Neural progenitor cell (in vitro differentiated cells): ENCODE data around the gene PPP2R2C. TPM values are rescaled to one million over a fixed set of nuclear protein-coding genes. Genes with fewer than 3 reads are reported as not detected.

Experiments
- DNase-seq: peaks from one replicate; pipeline ENCODE4 v3.0.0-alpha.2; 2016; ENCODE audit warnings: low spot score
- H2AFZ ChIP-seq: fragments of 200-600 bp; sonication (generic); replicated peaks from 2 replicates; pipeline ENCODE4 v1.6.1; 2016; ENCODE audit warnings: antibody characterized with exemption
- H3F3A ChIP-seq: fragments of 200-600 bp; sonication (generic); 2 replicates; pipeline ENCODE4 v1.6.1; 2016; ENCODE audit warnings: antibody characterized with exemption, low read depth
- H3K27ac ChIP-seq: fragments of 200-600 bp; sonication (generic); 2 replicates; pipeline ENCODE4 v1.5.1; 2016; ENCODE audit warnings: mild to moderate bottlenecking
- H3K27me3 ChIP-seq: fragments of 200-600 bp; sonication (generic); 2 replicates; pipeline ENCODE4 v1.6.1; 2016; ENCODE audit warnings: mild to moderate bottlenecking, moderate library complexity
- H3K36me3 ChIP-seq: fragments of 200-600 bp; sonication (generic); 2 replicates; pipeline ENCODE4 v1.5.1; 2016
- H3K4me1 ChIP-seq: fragments of 200-600 bp; sonication (generic); 2 replicates; pipeline ENCODE4 v1.6.1; 2016; ENCODE audit warnings: mixed run types
- H3K4me2 ChIP-seq: fragments of 200-600 bp; sonication (generic); 2 replicates; pipeline ENCODE4 v1.6.1; 2016
- H3K4me3 ChIP-seq: fragments of 200-600 bp; sonication (generic); 2 replicates; pipeline ENCODE4 v1.5.1; 2016
- H3K79me2 ChIP-seq: fragments of 200-600 bp; sonication (generic); 2 replicates; pipeline ENCODE4 v1.6.1; 2016; ENCODE audit warnings: low read depth
- H3K9ac ChIP-seq: fragments of 200-600 bp; sonication (generic); 2 replicates; pipeline ENCODE4 v1.6.1; 2016
- H3K9me3 ChIP-seq: fragments of 200-600 bp; sonication (generic); 2 replicates; pipeline ENCODE4 v1.5.1; 2016; ENCODE audit warnings: low read depth
- H4K20me1 ChIP-seq: fragments of 200-600 bp; sonication (generic); 2 replicates; pipeline ENCODE4 v1.6.1; 2016; ENCODE audit warnings: low read depth
- H3K27ac Mint-ChIP-seq: 3 replicates; pipeline ENCODE4 v1.8.0; 2021; ENCODE audit warnings: mixed read lengths
- H3K27me3 Mint-ChIP-seq: 2 replicates; pipeline ENCODE4 v1.8.0; 2022; ENCODE audit warnings: low read depth, mild to moderate bottlenecking, inconsistent platforms, moderate library complexity, mixed read lengths; ENCODE audit not compliant: insufficient read depth
- H3K36me3 Mint-ChIP-seq: 3 replicates; pipeline ENCODE4 v1.8.0; 2021; ENCODE audit warnings: mixed read lengths
- H3K4me1 Mint-ChIP-seq: 3 replicates; pipeline ENCODE4 v1.8.0; 2021; ENCODE audit warnings: mixed read lengths
- H3K4me3 Mint-ChIP-seq: 3 replicates; pipeline ENCODE4 v1.8.0; 2021; ENCODE audit warnings: mild to moderate bottlenecking, moderate library complexity, mixed read lengths
- H3K9me3 Mint-ChIP-seq: 3 replicates; pipeline ENCODE4 v1.8.0; 2020; ENCODE audit warnings: mixed read lengths
- CTCF ChIP-seq: fragments of 200-600 bp; sonication (generic); IDR thresholded peaks from 2 replicates; pipeline ENCODE4 v1.5.1; 2017; ENCODE audit warnings: antibody characterized with exemption, mild to moderate bottlenecking
- EZH2 ChIP-seq: fragments of 200-600 bp; sonication (generic); IDR thresholded peaks from 2 replicates; pipeline ENCODE4 v1.6.1; 2017; ENCODE audit warnings: antibody characterized with exemption, mild to moderate bottlenecking, moderate library complexity
- EZH2phosphoT487 ChIP-seq: fragments of 200-600 bp; sonication (generic); IDR thresholded peaks from 2 replicates; pipeline ENCODE4 v1.6.1; 2017; ENCODE audit warnings: antibody characterized with exemption
- total RNA-seq: library from RNA; depleted of rRNA; stranded (reverse); fragments of >200 nt; gene quantifications from 2 replicates; pipeline ENCODE4 v1.2.3, GENCODE V29; 2015; ENCODE audit warnings: low replicate concordance

The PPP2R2C gene
- total RNA-seq, 1 donor from 2014 or later: 3.5 TPM

GRCh38 chr4:6422105-6422504 lies 50.3 kb downstream of the PPP2R2C start:
- Mint-ChIP-seq H3K9me3 (no peaks in the 10 kb centered on the region), H3K27me3 (peaks cover 15% of the 10 kb centered on the region), H3K4me3 (no peak overlapping the region), H3K4me1 (no peaks in the 10 kb centered on the region), H3K36me3 (no peaks in the 10 kb centered on the region), H3K27ac (no peak overlapping the region)
- no peak overlapping the region for H3K4me2 ChIP-seq
- H3F3A ChIP-seq: no peaks in the 10 kb centered on the region
- DNase-seq: no peak
- no peaks in the 10 kb centered on the region for H3K9me3 ChIP-seq
- no peaks in the 10 kb centered on the region for H3K36me3 ChIP-seq
- no peak overlapping the region for H2AFZ ChIP-seq
- H3K79me2 ChIP-seq: no peaks in the 10 kb centered on the region
- no peaks in the 10 kb centered on the region for H4K20me1 ChIP-seq
- H3K27ac ChIP-seq: no peak overlapping the region
- no peaks in the 10 kb centered on the region for H3K27me3 ChIP-seq
- peaks cover under 1% of the 10 kb centered on the region for H3K4me1 ChIP-seq
- no peak overlapping the region for H3K4me3 ChIP-seq
- H3K9ac ChIP-seq: no peak overlapping the region
- no peak for TF ChIP-seq EZH2
- no peak for TF ChIP-seq CTCF
- TF ChIP-seq EZH2phosphoT487: no peak

GRCh38 chr4:6421397-6421796 lies 51.0 kb downstream of the PPP2R2C start:
- Histone ChIP-seq H3K9me3 (no peaks in the 10 kb centered on the region), H3K4me1 (peaks cover 7% of the 10 kb centered on the region), H4K20me1 (no peaks in the 10 kb centered on the region), H3F3A (no peaks in the 10 kb centered on the region), H3K9ac (no peak overlapping the region), H2AFZ (no peak overlapping the region), H3K4me3 (no peak overlapping the region), H3K79me2 (no peaks in the 10 kb centered on the region), H3K4me2 (no peak overlapping the region), H3K27me3 (no peaks in the 10 kb centered on the region), H3K36me3 (no peaks in the 10 kb centered on the region), H3K27ac (no peak overlapping the region)
- Mint-ChIP-seq H3K9me3 (no peaks in the 10 kb centered on the region), H3K27ac (no peak overlapping the region), H3K4me3 (no peak overlapping the region), H3K27me3 (peaks cover 15% of the 10 kb centered on the region), H3K36me3 (no peaks in the 10 kb centered on the region), H3K4me1 (no peaks in the 10 kb centered on the region)
- DNase-seq: no peak
- TF ChIP-seq CTCF: no peak
- no peak for TF ChIP-seq EZH2

GRCh38 chr4:6420972-6421371 lies 51.4 kb downstream of the PPP2R2C start:
- H2AFZ ChIP-seq: no peak overlapping the region
- no peaks in the 10 kb centered on the region for H3K79me2 ChIP-seq
- H3K36me3 Mint-ChIP-seq: no peaks in the 10 kb centered on the region

More at GRCh38 chr4:6420972-6421371, 51.4 kb downstream of the PPP2R2C start:
- no peaks in the 10 kb centered on the region for H3K9me3 ChIP-seq
- no peaks in the 10 kb centered on the region for H3K27me3 ChIP-seq
- no peak overlapping the region for H3K4me3 ChIP-seq
- Mint-ChIP-seq H3K4me1 (peaks cover 1% of the 10 kb centered on the region), H3K27ac (no peak overlapping the region), H3K4me3 (no peak overlapping the region), H3K27me3 (peaks cover 15% of the 10 kb centered on the region), H3K9me3 (no peaks in the 10 kb centered on the region)
- no peak overlapping the region for H3K9ac ChIP-seq
- peaks cover 9% of the 10 kb centered on the region for H3K4me1 ChIP-seq
- no peaks in the 10 kb centered on the region for H4K20me1 ChIP-seq
- TF ChIP-seq EZH2phosphoT487 (no peak), EZH2 (no peak), CTCF (no peak)
- DNase-seq: no peak
- H3K27ac ChIP-seq: no peak overlapping the region
- no peak overlapping the region for H3K4me2 ChIP-seq
- no peaks in the 10 kb centered on the region for H3K36me3 ChIP-seq
- no peaks in the 10 kb centered on the region for H3F3A ChIP-seq
